ENCODE results near the gene IMMP2L.

DNA sequence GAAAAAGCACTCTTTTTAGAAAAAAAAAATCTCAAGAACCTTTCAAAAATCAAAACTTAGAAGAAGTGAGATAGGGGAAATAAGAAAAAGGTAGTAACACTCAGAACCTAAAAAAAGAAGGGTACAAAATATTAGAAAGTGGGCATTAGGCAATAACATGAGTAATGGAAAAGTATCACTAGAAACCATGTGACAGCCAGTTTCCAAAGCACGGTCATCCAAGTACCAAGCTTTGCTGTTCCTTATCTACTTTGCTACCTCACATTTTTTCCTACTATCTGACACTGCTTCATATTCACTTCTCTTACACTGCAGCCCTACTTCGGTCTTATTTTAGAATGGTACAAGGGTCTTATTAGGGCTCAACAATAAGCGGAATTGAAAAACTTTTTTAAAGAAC is 30.3 kb downstream of the IMMP2L start:
- no peak for TF ChIP-seq POLR2AphosphoS5 (IDR thresholded peaks at IDR 0.05; ENCODE audit: insufficient read depth, low read depth, low read length)
- TF ChIP-seq, protein P1, sequence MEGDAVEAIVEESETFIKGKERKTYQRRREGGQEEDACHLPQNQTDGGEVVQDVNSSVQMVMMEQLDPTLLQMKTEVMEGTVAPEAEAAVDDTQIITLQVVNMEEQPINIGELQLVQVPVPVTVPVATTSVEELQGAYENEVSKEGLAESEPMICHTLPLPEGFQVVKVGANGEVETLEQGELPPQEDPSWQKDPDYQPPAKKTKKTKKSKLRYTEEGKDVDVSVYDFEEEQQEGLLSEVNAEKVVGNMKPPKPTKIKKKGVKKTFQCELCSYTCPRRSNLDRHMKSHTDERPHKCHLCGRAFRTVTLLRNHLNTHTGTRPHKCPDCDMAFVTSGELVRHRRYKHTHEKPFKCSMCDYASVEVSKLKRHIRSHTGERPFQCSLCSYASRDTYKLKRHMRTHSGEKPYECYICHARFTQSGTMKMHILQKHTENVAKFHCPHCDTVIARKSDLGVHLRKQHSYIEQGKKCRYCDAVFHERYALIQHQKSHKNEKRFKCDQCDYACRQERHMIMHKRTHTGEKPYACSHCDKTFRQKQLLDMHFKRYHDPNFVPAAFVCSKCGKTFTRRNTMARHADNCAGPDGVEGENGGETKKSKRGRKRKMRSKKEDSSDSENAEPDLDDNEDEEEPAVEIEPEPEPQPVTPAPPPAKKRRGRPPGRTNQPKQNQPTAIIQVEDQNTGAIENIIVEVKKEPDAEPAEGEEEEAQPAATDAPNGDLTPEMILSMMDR (IDR thresholded peaks at IDR 0.05; ENCODE audit: extremely low read depth in 1 of 2, insufficient read depth in 1 of 2, low read depth in 1 of 2, low read length in 2 of 2), result no peak
- TF ChIP-seq GATA2 (IDR thresholded peaks at IDR 0.05; ENCODE audit: insufficient read depth, insufficient read length, low read depth, low read length), result no peak
- TF ChIP-seq JUN (IDR thresholded peaks at IDR 0.05; ENCODE audit: borderline replicate concordance, insufficient read depth, insufficient read length, low read depth), result no peak
- TF ChIP-seq EZH2 (IDR thresholded peaks at IDR 0.05; ENCODE audit: borderline replicate concordance, low read depth, low read length, severe bottlenecking), result no peak
- TF ChIP-seq POLR2A (IDR thresholded peaks at IDR 0.05; ENCODE audit: low read depth, low read length), result no peak
- TF ChIP-seq, protein P2, sequence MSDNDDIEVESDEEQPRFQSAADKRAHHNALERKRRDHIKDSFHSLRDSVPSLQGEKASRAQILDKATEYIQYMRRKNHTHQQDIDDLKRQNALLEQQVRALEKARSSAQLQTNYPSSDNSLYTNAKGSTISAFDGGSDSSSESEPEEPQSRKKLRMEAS (IDR thresholded peaks at IDR 0.05; ENCODE audit: insufficient read depth, insufficient read length), result no peak
